Medulla oblongata (tissue), 1 donor: ENCODE results near the gene FAP.
A peak's percentile ranks its signal among the peaks of the same experiment; 100 is the strongest.

ENCODE experiments used
- DNase-seq: peaks from one replicate; pipeline ENCODE4 v3.0.0-alpha.2; 2015; ENCODE audit errors: extremely low spot score

FAP gene

GRCh38 chr2:162185541-162186232, 57.6 kb downstream of the FAP start:
- no peak for DNase-seq

- DNase-seq, result no peak
These were observed 58.3 kb downstream of the FAP start for GRCh38 chr2:162184821-162185450.

- no peak for DNase-seq
These were observed 58.9 kb downstream of the FAP start for GRCh38 chr2:162184359-162184758.

- DNase-seq, result no peak
These were observed 60.9 kb downstream of the FAP start for GRCh38 chr2:162182395-162182794.

- no peak for DNase-seq
These were observed 65.9 kb downstream of the FAP start for GRCh38 chr2:162177301-162177700.

- no peak for DNase-seq
These were observed 67.5 kb downstream of the FAP start for GRCh38 chr2:162175714-162176113.

- DNase-seq, result no peak
These were observed 68.5 kb downstream of the FAP start for GRCh38 chr2:162174746-162175145.

- DNase-seq, result no peak
These were observed 70.4 kb downstream of the FAP start for GRCh38 chr2:162172802-162173370.

- no peak for DNase-seq
These were observed 76.5 kb downstream of the FAP start for GRCh38 chr2:162166745-162167144.

- DNase-seq, result no peak
These were observed 77.1 kb downstream of the FAP start for GRCh38 chr2:162166174-162166573.

- DNase-seq, result no peak
These were observed 78.4 kb downstream of the FAP start for GRCh38 chr2:162164802-162165201.

GRCh38 chr2:162159446-162159845, 83.8 kb downstream of the FAP start:
- DNase-seq, result no peak

GRCh38 chr2:162156149-162156548, 87.1 kb downstream of the FAP start:
- DNase-seq, result no peak

- DNase-seq, result no peak
These were observed 88.2 kb downstream of the FAP start for GRCh38 chr2:162155093-162155492.

- peak; percentile 40 for DNase-seq
These were observed 89.5 kb downstream of the FAP start for GRCh38 chr2:162153608-162154224.

- no peak for DNase-seq
These were observed 91.1 kb downstream of the FAP start, which contains the start of gene GCG for GRCh38 chr2:162152147-162152546. TSS of gene GCG (minus strand) at chr2:162152247. CDS start at chr2:162149178, 3,069 bp downstream.

GRCh38 chr2:162149940-162150339, 93.3 kb downstream of the FAP start:
- no peak for DNase-seq

- DNase-seq, result no peak
These were observed 93.8 kb downstream of the FAP start for GRCh38 chr2:162149466-162149865.

GRCh38 chr2:162148956-162149355, 94.3 kb downstream of the FAP start:
- DNase-seq, result no peak

GRCh38 chr2:162143969-162144368, 99.3 kb downstream of the FAP start:
- no peak for DNase-seq

- no peak for DNase-seq
These were observed 104.9 kb downstream of the FAP start for GRCh38 chr2:162138310-162138709.

- no peak for DNase-seq
These were observed 115.8 kb downstream of the FAP start for GRCh38 chr2:162127422-162127821.

GRCh38 chr2:162126527-162126926, 116.7 kb downstream of the FAP start:
- no peak for DNase-seq
